WI38 (cell line): ENCODE data around the gene PAK5.

Experiments
- H3K4me3 ChIP-seq: 2 replicates; pipeline ENCODE4 v1.5.1; 2011; ENCODE audit warnings: low read depth, mild to moderate bottlenecking, control low read depth, low read length
- CTCF ChIP-seq: IDR thresholded peaks from 2 replicates; pipeline ENCODE4 v1.5.1; 2012; ENCODE audit warnings: low read depth, mild to moderate bottlenecking, control low read depth, low read length

Gene PAK5

DNA sequence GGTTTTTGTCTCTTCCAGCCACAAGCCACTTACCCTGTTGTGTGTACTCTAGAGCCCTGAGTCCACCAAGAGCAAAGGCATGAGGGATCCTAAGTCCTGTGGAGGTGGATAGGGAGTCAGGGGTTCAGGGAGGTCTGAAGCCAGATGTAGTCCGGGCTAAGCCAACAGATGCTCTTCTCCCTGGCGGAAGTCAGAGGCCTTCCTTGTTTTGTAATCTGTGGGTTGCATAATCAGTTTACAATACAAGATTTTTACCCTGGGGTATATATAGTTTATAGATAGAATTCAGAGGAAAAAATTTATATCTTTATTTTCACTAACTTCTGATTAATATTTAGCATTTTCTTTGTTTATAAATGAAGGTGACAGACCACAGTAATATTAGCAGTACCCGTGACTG is 315.2 kb downstream of the PAK5 start:
- no peak for TF ChIP-seq CTCF
- H3K4me3 ChIP-seq, result no peak overlapping the region

GRCh38 chr20:9520086-9520485 is 318.8 kb downstream of the PAK5 start:
- no peak for TF ChIP-seq CTCF
- H3K4me3 ChIP-seq, result no peak overlapping the region

DNA sequence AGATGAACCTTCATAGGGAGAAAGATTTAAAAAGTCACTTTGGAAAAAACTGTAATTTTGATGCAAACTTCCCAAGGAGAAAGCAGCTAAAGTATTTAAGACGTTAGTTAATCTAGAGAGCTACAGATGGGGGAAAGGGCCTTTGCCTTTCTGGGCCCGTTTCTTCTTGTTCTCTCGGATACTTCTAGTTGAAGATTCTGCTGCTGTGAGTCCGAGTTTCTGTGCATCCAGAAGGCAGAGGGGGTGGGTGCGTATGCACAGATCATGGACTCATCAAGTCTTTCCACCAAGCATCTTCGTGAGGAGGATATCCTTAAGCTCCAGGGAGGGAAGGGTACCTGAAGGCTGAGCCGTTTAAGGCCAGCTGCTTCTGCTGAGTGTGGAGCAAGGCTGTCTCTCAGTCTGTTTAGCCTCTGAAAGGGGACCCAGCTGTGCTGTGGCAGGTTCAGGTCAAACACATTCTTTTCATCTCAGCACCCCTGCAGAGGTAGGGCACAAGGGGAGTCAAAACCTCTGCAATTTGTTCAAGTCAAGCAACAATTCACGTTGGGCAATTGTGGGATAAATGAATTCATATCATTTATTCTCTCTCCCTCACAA is 320.2 kb downstream of the PAK5 start:
- TF ChIP-seq CTCF, result no peak
- no peak overlapping the region for H3K4me3 ChIP-seq

GRCh38 chr20:9517297-9518162 is 321.3 kb downstream of the PAK5 start:
- no peak overlapping the region for H3K4me3 ChIP-seq
- no peak for TF ChIP-seq CTCF

DNA sequence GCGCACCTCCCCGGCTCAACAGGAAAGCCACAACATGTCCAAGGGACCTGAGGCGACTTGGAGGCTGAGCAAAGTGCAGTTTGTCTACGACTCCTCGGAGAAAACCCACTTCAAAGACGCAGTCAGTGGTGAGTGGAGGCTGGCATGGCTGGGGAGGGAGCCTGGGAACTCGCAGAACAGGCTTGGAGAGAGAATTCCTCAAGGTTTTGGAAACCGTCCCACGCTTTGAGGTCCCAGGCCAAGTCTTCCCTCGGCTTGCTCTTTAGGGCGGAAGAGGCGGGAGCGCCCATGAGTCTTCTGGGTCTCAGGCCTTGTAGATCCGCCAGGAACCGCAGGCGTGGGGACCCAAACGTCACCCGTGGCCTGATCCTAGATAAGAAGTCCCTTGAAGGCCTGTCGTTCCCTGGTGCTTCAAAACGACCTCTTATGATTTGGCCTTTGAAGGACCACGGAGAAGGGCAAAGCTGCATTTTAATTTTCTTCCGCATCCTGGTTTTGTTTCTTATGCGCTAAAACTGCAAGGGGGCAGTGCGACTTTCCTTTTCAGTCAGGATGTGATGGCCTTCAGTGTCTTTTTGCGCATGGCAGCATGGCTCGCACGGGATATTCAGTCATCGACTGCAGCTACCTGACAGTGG is 322.5 kb downstream of the PAK5 start:
- H3K4me3 ChIP-seq, result no peak overlapping the region
- no peak for TF ChIP-seq CTCF

DNA sequence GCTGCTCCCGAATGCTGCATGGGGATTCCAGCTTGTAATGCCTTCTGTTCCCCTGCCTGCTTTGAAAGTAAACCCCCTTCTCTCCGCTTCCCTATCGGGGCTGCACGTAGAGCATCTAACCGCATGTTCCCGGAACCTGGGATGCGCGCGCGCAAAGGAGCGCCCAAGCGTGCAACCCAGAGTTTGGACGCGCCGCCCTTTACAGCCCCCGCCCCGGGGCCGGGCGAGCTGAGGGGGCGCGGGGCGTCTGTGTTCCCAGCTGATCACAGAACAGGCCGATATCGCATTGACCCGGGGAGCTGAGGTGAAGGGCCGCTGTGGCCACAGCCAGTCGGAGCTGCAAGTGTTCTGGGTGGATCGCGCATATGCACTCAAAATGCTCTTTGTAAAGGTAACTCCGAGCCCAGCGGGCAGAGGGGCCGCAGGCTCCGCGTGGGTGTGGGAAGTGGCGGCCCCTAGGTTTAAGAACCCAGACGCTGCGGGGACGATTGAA is 323.1 kb downstream of the PAK5 start:
- no peak for TF ChIP-seq CTCF
- no peak overlapping the region for H3K4me3 ChIP-seq

GRCh38 chr20:9515214-9515585 is 323.7 kb downstream of the PAK5 start:
- no peak overlapping the region for H3K4me3 ChIP-seq
- TF ChIP-seq CTCF, result no peak
